GM12878 (cell line): Measurements from ENCODE around the gene EML1. TPM values are rescaled to one million over a fixed set of nuclear protein-coding genes. Genes with fewer than 3 reads are reported as not detected.

Experiments
- ATAC-seq: fragments of 200-7000 bp; cut with Tn5 transposase; 3 replicates; pipeline ENCODE4 v1.9.1; 2020; ENCODE audit warnings: mild to moderate bottlenecking, moderate library complexity
- Bru-seq: library from RNA; stranded (reverse); fragments of 400-500 nt; gene quantifications from one replicate; lab custom pipeline; 2021; lab: Mats Ljungman, UMichigan
- BruChase-seq, 2 experiments: library from RNA; stranded (reverse); fragments of 400-500 nt; gene quantifications; one replicate each; lab custom pipeline; 2021; lab: Mats Ljungman, UMichigan
- BruUV-seq: library from RNA; stranded (reverse); fragments of 400-500 nt; replicated peaks from 2 replicates; lab custom pipeline; 2021; lab: Mats Ljungman, UMichigan
- CTCF ChIA-PET: fragments of 300-600 bp; sonication (Branson Sonifier 250); formaldehyde crosslinking; extraction: SDS; loops from one replicate; lab custom pipeline; 2021; ENCODE audit warnings: inconsistent platforms; lab: Yijun Ruan, JAX
- POLR2A ChIA-PET: fragments of 350-600 bp; formaldehyde crosslinking; extraction: SDS; loops from one replicate; lab custom pipeline; 2021; ENCODE audit warnings: inconsistent platforms; lab: Charles Lee
- RAD21 ChIA-PET: fragments of 300-600 bp; sonication (Branson Sonifier 250); formaldehyde crosslinking; loops from one replicate; lab custom pipeline; 2023; ENCODE audit warnings: antibody characterized with exemption; ENCODE audit not compliant: unreplicated experiment; lab: Charles Lee
- SMC1A ChIA-PET: fragments of 300-600 bp; sonication (Branson Sonifier 250); formaldehyde crosslinking; loops from one replicate; lab custom pipeline; 2023; ENCODE audit not compliant: unreplicated experiment, uncharacterized antibody; lab: Charles Lee
- DNase-seq: peaks from one replicate; pipeline ENCODE4 v3.0.0-alpha.2; 2011; ENCODE audit warnings: low read depth, low spot score
- FAIRE-seq: peaks from 3 replicates; lab custom pipeline; 2011; peaks lifted over from hg19 to GRCh38; lab: Jason Lieb, UNC
- H2AFZ ChIP-seq: 2 replicates; pipeline ENCODE4 v1.6.0; 2011; ENCODE audit warnings: low read depth, low read length, control low read depth; ENCODE audit not compliant: control insufficient read depth
- H3K27ac ChIP-seq: 2 replicates; pipeline ENCODE4 v1.5.1; 2011; ENCODE audit warnings: control low read depth; ENCODE audit not compliant: control insufficient read depth, insufficient read depth
- H3K27me3 ChIP-seq, 2 experiments: replicated peaks in 1 of 2; 2 replicates each; pipeline versions ENCODE4 v1.6.0 to v1.6.1; 2011; ENCODE audit warnings: low read length in 1 of 2; ENCODE audit not compliant: control insufficient read depth in 2 of 2, insufficient read depth in 2 of 2
- H3K36me3 ChIP-seq, 2 experiments: 2 replicates each; pipeline ENCODE4 v1.5.1; 2011; ENCODE audit warnings: low read length in 1 of 2; ENCODE audit not compliant: control insufficient read depth in 2 of 2, insufficient read depth in 2 of 2
- H3K4me1 ChIP-seq: 2 replicates; pipeline ENCODE4 v1.6.1; 2011; ENCODE audit warnings: mild to moderate bottlenecking, low read length, moderate library complexity, mixed read lengths; ENCODE audit not compliant: control insufficient read depth, insufficient read depth
- H3K4me2 ChIP-seq: 2 replicates; pipeline ENCODE4 v1.6.0; 2011; ENCODE audit warnings: control low read depth; ENCODE audit not compliant: control insufficient read depth, insufficient read depth
- H3K4me3 ChIP-seq: fragments of 200-600 bp; sonication (generic); 2 replicates; pipeline ENCODE4 v1.5.1; 2016
- H3K79me2 ChIP-seq: 2 replicates; pipeline ENCODE4 v1.6.0; 2011; ENCODE audit warnings: low read length; ENCODE audit not compliant: control insufficient read depth, insufficient read depth
- H3K9ac ChIP-seq: 2 replicates; pipeline ENCODE4 v1.8.0; 2011; ENCODE audit warnings: low read length, control low read depth, mixed read lengths; ENCODE audit not compliant: control insufficient read depth, insufficient read depth
- H3K9me3 ChIP-seq: replicated peaks from 3 replicates; pipeline ENCODE4 v1.5.1; 2011; ENCODE audit warnings: mild to moderate bottlenecking, low read length; ENCODE audit not compliant: control insufficient read depth, insufficient read depth
- H4K20me1 ChIP-seq: 2 replicates; pipeline ENCODE4 v1.6.0; 2011; ENCODE audit not compliant: control insufficient read depth, insufficient read depth
- CBX5 ChIP-seq: sonication (generic); IDR thresholded peaks from 2 replicates; pipeline ENCODE4 v1.6.1; 2016; ENCODE audit warnings: low read depth, moderate library complexity, mild to moderate bottlenecking, inconsistent platforms
- CTCF ChIP-seq, 3 experiments: IDR thresholded peaks in 2 of 3; conservative IDR thresholded peaks in 1 of 3; 2 replicates each; pipeline ENCODE4 v1.5.1; 2011; ENCODE audit warnings: low read depth in 3 of 3, low read length in 3 of 3, mild to moderate bottlenecking in 3 of 3, control low read depth in 2 of 3, moderate library complexity in 2 of 3, inconsistent platforms in 1 of 3, mixed read lengths in 1 of 3; ENCODE audit not compliant: control insufficient read depth in 2 of 3, insufficient read depth in 1 of 3; ENCODE audit errors: extremely low read depth in 1 of 3
- E2F4 ChIP-seq: IDR thresholded peaks from 2 replicates; pipeline ENCODE4 v1.6.1; 2012; ENCODE audit warnings: low read depth, low read length, improper control_type of control experiment
- HCFC1 ChIP-seq: fragments of 150-350 bp; IDR thresholded peaks from 2 replicates; pipeline ENCODE4 v1.6.1; 2014; ENCODE audit warnings: low read length
- IKZF1 ChIP-seq: fragments of 450-650 bp; conservative IDR thresholded peaks from 2 replicates; pipeline ENCODE4 v1.6.1; 2017; ENCODE audit warnings: antibody characterized with exemption, mild to moderate bottlenecking
- LARP7 ChIP-seq: fragments of 450-650 bp; IDR thresholded peaks from 2 replicates; pipeline ENCODE4 v1.6.1; 2017; ENCODE audit warnings: mild to moderate bottlenecking
- MTA2 ChIP-seq: fragments of 450-650 bp; IDR thresholded peaks from 2 replicates; pipeline ENCODE4 v1.6.1; 2016; ENCODE audit warnings: low read depth, mild to moderate bottlenecking, moderate library complexity
- NKRF ChIP-seq: fragments of 450-650 bp; conservative IDR thresholded peaks from 2 replicates; pipeline ENCODE4 v1.6.1; 2017; ENCODE audit warnings: mild to moderate bottlenecking, moderate library complexity
- SUZ12 ChIP-seq: fragments of 200-600 bp; sonication (generic); IDR thresholded peaks from one replicate; pipeline ENCODE4 v1.6.1; 2018; ENCODE audit warnings: antibody characterized with exemption, mild to moderate bottlenecking; ENCODE audit not compliant: unreplicated experiment
- TCF12 ChIP-seq: IDR thresholded peaks from 2 replicates; pipeline ENCODE4 v1.6.1; 2011; ENCODE audit warnings: low read depth, mild to moderate bottlenecking, low read length
- USF2 ChIP-seq: IDR thresholded peaks from 2 replicates; pipeline ENCODE4 v1.6.1; 2011; ENCODE audit warnings: low read depth, low read length, improper control_type of control experiment, borderline replicate concordance
- WGBS: methylation state at CpG from one replicate; pipeline ENCODE4 v1.1.6; 2016; ENCODE audit warnings: low lambda C conversion rate; ENCODE audit not compliant: insufficient replicate concordance, insufficient coverage; ENCODE audit errors: missing lambda C conversion rate; 5-methylcytosine and 5-hydroxymethylcytosine counted together
- in situ Hi-C: fragments of 300-500 bp; cut with MboI; formaldehyde crosslinking; loops from 9 replicates; pipeline ENCODE4 v1.14.3; 2018; ENCODE audit warnings: mixed read lengths
- intact Hi-C: fragments of 100-400 bp; cut with micrococcal nuclease; formaldehyde crosslinking; loops from one replicate; pipeline ENCODE4 v1.14.2; 2022; ENCODE audit not compliant: unreplicated experiment
- long read RNA-seq, 2 experiments: library from polyadenylated mRNA; unstranded; transcript quantifications; one replicate each; pipeline ENCODE4 v2.0.0, GENCODE V29; 2019 to 2020
- polyA minus RNA-seq, 3 experiments: library from RNA; depleted of rRNA, polyadenylated mRNA; stranded (reverse); fragments of >200 nt; gene quantifications; 2 replicates each; pipeline ENCODE4 v1.2.3, GENCODE V29; 2011
- polyA plus RNA-seq, 11 experiments: library from polyadenylated mRNA; depleted of rRNA in 4 of 11; unstranded in 6 of 11; stranded (reverse) in 5 of 11; fragments of >200 nt; fragmentation: Nextera tagmentation in 4 of 11; fragmentation: Illumina TruSeq in 1 of 11; extraction: Ambion mirVana in 4 of 11; extraction: Trizol in 1 of 11; gene quantifications; 1 replicate in 1 of 11; 2 replicates in 10 of 11; pipeline versions ENCODE4 v1.2.1 to v1.2.3, GENCODE V29; 2011 to 2016; ENCODE audit warnings: inconsistent platforms in 2 of 11, missing spikeins in 2 of 11, low read depth in 1 of 11
- total RNA-seq, 4 experiments: library from RNA; depleted of rRNA in 3 of 4; stranded (reverse); fragments of >200 nt in 3 of 4; fragmentation: Illumina TruSeq in 1 of 4; extraction: Trizol in 1 of 4; gene quantifications; 2 replicates each; pipeline versions ENCODE4 v1.2.1 to v1.2.3, GENCODE V29; 2013 to 2021

The EML1 gene
- total RNA-seq (2013; cell fraction: nucleolus; rRNA removed): 0.77 TPM in 1 of 2 replicates, not detected in the other
- total RNA-seq (2014; rRNA removed) (0.16 TPM in 1 of 2 replicates, not detected in the other), total RNA-seq (2014; rRNA removed; fragmentation: Illumina TruSeq; extraction: Trizol) (0.13 TPM in 1 of 2 replicates, not detected in the other), total RNA-seq (2021) (0.21 TPM in 1 of 2 replicates, not detected in the other), polyA plus RNA-seq (2011; rRNA removed) (2.9 and 3.4 TPM in 2 replicates), polyA plus RNA-seq (2014; fragmentation: Illumina TruSeq; extraction: Trizol) (0.10 TPM in 1 of 2 replicates, not detected in the other), polyA plus RNA-seq (2014; fragmentation: Nextera tagmentation; extraction: Ambion mirVana) (under 1 TPM; 0.05 to 0.16 TPM), polyA plus RNA-seq (2014; rRNA removed) (0.28 TPM in 1 of 2 replicates, not detected in the other), polyA plus RNA-seq (2016; fragmentation: Nextera tagmentation; extraction: Ambion mirVana) (under 1 TPM; 0.09 to 0.11 TPM), polyA minus RNA-seq (2011; rRNA and poly(A)+ RNA removed) (7.5 and 13.5 TPM in 2 replicates), Bru-seq, nascent RNA (percentile 12 among the genes with signal in this experiment), BruChase-seq, experiment 1, labeled RNA remaining after a 6-hour chase (percentile 11 among the genes with signal in this experiment), BruChase-seq, experiment 2, labeled RNA remaining after a 2-hour chase (percentile 8 among the genes with signal in this experiment)
- not detected for polyA plus RNA-seq (2011; ENCODE audit: low read depth)
- 3.0 and 3.3 TPM in 2 replicates for polyA plus RNA-seq (2011; cell fraction: cytosol; rRNA removed)
- 5.4 and 5.5 TPM in 2 replicates for polyA plus RNA-seq (2011; cell fraction: nucleus; rRNA removed)
- 0.07 and 0.34 TPM in 2 replicates for polyA plus RNA-seq (2012)
- 1.3 and 4.4 TPM in 2 replicates for polyA minus RNA-seq (2011; cell fraction: cytosol; rRNA and poly(A)+ RNA removed)
- 5.2 and 7.0 TPM in 2 replicates for polyA minus RNA-seq (2011; cell fraction: nucleus; rRNA and poly(A)+ RNA removed)
- long read RNA-seq, experiment 1, partial matches to known transcripts: 1 of 1 reads
- long read RNA-seq, experiment 1, other reads (novel, unspliced or antisense): 0 of 1 reads
- long read RNA-seq, experiment 2, partial matches to known transcripts: 0 of 3 reads
- long read RNA-seq, experiment 2, other reads (novel, unspliced or antisense): 3 of 3 reads

GRCh38 chr14:99793213-99794150, at the start of gene EML1:
TSS of gene EML1 (plus strand) at chr14:99793413. CDS start at chr14:99793477, 64 bp downstream.
- in situ Hi-C loops: no loop called here
- Histone ChIP-seq H3K9ac (no peak within 1 kb of the TSS), H3K9me3 (no peaks in the 10 kb centered on the region), H2AFZ (no peak within 1 kb of the TSS; the same call in 1 of the 2 replicates), H3K4me2 (peak within 1 kb of the TSS; percentile 69), H4K20me1 (no peaks in the 10 kb centered on the region), H3K36me3 (no peaks in the 10 kb centered on the region), H3K4me1 (no peaks in the 10 kb centered on the region; the same call in 1 of the 2 replicates), H3K27ac (no peak within 1 kb of the TSS), H3K4me3 (peak within 1 kb of the TSS; percentile 40; the same call in 1 of the 2 replicates), H3K79me2 (no peaks in the 10 kb centered on the region), H3K27me3 (peaks cover 0 to 23% of the 10 kb centered on the region in 2 experiments; a peak in 3 of 4 replicates)
- DNase-seq: no peak
- no peak for FAIRE-seq
- WGBS: 4% methylated on average over 47 of the region's 121 CpGs
- no TSS peak for BruUV-seq
- RAD21 ChIA-PET: no interaction called here
- CTCF ChIA-PET: no interaction called here
- peak; percentile 89 for ATAC-seq
- SMC1A ChIA-PET: no interaction called here
- POLR2A ChIA-PET: no interaction called here
- intact Hi-C loops: loop anchor here (2.0 kb wide), 1 partner anchor 111 kb away; no protein-coding TSS in a partner anchor
- TF ChIP-seq USF2 (no peak), CTCF (IDR thresholded peaks at IDR 0.05 in 2 of 3, conservative IDR thresholded peaks at IDR 0.05 in 1 of 3; ENCODE audit: control insufficient read depth in 2 of 3, extremely low read depth in 1 of 3, insufficient read depth in 1 of 3, low read depth in 3 of 3, low read length in 3 of 3) (0 out of 6 replicates have a peak, but pooled peaks of 1 of the 3 experiments have one; percentile 0), TCF12 (no peak), MTA2 (no peak), E2F4 (no peak), IKZF1 (peak; percentile 40; the same call in 1 of the 2 replicates), HCFC1 (no peak), LARP7 (peak; percentile 52; the same call in 1 of the 2 replicates), CBX5 (no peak), NKRF (no peak), SUZ12 (peak; percentile 43)
